NCI-H2227 (cell line): ENCODE measurements around the gene AR.

Experiments used
- DNase-seq: peaks from one replicate; lab custom pipeline; 2025; ENCODE audit not compliant: unreplicated experiment; lab: John Stamatoyannopoulos, UW

Gene AR, protein sequence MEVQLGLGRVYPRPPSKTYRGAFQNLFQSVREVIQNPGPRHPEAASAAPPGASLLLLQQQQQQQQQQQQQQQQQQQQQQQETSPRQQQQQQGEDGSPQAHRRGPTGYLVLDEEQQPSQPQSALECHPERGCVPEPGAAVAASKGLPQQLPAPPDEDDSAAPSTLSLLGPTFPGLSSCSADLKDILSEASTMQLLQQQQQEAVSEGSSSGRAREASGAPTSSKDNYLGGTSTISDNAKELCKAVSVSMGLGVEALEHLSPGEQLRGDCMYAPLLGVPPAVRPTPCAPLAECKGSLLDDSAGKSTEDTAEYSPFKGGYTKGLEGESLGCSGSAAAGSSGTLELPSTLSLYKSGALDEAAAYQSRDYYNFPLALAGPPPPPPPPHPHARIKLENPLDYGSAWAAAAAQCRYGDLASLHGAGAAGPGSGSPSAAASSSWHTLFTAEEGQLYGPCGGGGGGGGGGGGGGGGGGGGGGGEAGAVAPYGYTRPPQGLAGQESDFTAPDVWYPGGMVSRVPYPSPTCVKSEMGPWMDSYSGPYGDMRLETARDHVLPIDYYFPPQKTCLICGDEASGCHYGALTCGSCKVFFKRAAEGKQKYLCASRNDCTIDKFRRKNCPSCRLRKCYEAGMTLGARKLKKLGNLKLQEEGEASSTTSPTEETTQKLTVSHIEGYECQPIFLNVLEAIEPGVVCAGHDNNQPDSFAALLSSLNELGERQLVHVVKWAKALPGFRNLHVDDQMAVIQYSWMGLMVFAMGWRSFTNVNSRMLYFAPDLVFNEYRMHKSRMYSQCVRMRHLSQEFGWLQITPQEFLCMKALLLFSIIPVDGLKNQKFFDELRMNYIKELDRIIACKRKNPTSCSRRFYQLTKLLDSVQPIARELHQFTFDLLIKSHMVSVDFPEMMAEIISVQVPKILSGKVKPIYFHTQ

GRCh38 chrX:67543818-67544217 lies at the start of gene AR:
Gene AR, plus strand, starts transcription at chrX:67544021. Its CDS starts 1,126 bp downstream, at chrX:67545147.
- no peak for DNase-seq

- DNase-seq: no peak
Observed at GRCh38 chrX:67500617-67501016, 43.2 kb upstream of the AR start.

- DNase-seq: no peak
Observed at GRCh38 chrX:67503004-67503403, 40.8 kb upstream of the AR start.

GRCh38 chrX:67503453-67503852 lies 40.4 kb upstream of the AR start:
- no peak for DNase-seq

GRCh38 chrX:67520671-67521070 lies 23.1 kb upstream of the AR start:
- DNase-seq: no peak

- no peak for DNase-seq
Observed at GRCh38 chrX:67523002-67523681, 20.7 kb upstream of the AR start.

GRCh38 chrX:67523932-67524331 lies 19.9 kb upstream of the AR start:
- DNase-seq: no peak

DNA sequence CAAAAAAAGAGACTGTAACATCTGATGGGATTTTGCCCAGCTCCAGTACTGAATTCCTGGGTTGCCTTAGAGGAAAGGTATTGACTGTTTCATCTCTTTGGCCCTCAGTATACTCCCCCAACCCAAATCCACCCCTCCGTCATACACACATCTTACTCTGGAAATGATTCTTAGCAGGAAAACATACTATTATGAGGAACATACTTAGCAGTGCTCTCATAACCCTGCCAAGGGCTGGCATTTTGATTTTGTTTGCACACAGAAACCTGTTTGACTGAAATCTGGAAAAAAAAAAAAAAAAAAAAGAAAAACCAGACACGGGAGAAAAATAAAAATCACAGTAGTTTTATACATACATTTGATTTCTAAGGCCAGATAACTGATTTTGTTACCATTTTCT lies 19.4 kb upstream of the AR start:
- no peak for DNase-seq

DNA sequence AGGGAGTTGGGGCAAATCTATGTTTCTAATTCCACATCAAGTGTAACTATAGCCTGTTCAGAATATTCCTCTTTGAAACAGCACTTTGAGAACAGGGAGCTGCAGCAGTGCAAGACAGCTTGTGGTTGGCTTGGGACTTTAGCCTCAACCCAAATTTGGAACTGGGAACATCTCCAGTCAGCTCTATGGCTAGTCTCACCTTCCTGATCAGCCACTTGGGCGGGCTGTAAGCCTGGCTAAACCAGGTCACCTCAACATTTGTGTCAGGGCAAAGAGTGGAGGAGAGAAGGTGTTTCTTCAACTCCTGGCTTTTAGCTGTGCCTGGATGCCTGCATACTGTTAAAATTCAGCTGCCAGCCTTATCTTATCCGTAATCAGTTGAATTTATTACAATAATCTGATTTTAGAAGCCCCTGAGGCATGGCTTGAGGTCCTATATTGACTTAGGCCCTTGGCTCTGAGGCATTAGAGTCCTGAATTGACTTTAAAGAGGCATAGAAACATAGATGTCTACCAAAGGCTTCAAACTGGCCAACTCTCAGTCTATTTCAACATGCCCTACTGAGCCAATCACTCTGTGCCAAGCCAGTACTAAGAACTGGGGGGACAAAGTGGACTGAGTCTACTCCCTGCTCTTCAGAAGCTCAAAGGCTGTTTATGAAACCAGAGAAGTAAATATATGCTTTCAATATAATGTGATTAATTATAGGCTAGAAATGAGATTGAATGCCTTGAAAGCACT lies 18.7 kb upstream of the AR start:
- DNase-seq: no peak

DNA sequence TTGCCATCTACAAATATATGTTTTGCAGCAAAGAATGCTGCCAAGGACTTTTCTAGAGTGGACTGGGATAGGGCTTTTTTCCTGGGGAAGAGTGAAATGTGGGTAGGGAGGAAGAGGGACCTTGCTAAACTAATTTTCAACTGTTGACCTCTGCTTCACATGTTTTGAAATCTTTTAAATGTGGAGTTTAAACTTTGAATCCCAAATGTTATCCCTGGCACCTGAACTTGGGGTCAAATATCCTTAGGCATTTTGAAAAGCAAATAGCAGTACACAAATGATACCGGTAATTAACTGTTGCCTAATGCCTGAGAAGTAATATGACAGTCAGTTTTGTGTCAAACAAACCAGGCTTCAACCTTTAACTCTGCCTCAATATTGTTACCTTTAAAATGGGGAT lies 7.3 kb upstream of the AR start:
- no peak for DNase-seq

DNA sequence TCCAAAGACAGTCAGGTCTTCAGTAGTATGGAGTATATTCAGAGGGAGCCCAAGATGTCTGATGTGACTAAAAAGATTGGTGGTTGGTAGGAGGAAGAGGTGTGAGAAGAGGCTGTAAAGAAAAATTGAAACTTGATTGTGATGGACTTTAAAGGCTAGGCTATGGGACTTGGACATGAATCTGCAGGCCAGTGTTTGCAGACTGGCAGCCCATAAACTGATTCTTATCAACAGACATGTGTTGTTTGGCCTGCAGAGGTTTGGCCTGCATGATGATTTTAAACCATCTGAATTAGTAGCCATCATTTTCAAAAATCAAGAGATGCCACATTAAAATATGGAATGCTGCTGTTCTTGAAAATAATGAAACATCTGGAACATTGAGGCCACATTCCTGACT lies 5.4 kb upstream of the AR start:
- no peak for DNase-seq

DNA sequence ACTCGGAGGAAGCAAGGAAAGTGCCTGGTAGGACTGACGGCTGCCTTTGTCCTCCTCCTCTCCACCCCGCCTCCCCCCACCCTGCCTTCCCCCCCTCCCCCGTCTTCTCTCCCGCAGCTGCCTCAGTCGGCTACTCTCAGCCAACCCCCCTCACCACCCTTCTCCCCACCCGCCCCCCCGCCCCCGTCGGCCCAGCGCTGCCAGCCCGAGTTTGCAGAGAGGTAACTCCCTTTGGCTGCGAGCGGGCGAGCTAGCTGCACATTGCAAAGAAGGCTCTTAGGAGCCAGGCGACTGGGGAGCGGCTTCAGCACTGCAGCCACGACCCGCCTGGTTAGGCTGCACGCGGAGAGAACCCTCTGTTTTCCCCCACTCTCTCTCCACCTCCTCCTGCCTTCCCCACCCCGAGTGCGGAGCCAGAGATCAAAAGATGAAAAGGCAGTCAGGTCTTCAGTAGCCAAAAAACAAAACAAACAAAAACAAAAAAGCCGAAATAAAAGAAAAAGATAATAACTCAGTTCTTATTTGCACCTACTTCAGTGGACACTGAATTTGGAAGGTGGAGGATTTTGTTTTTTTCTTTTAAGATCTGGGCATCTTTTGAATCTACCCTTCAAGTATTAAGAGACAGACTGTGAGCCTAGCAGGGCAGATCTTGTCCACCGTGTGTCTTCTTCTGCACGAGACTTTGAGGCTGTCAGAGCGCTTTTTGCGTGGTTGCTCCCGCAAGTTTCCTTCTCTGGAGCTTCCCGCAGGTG lies 637 bp downstream of the AR start:
- no peak for DNase-seq

DNA sequence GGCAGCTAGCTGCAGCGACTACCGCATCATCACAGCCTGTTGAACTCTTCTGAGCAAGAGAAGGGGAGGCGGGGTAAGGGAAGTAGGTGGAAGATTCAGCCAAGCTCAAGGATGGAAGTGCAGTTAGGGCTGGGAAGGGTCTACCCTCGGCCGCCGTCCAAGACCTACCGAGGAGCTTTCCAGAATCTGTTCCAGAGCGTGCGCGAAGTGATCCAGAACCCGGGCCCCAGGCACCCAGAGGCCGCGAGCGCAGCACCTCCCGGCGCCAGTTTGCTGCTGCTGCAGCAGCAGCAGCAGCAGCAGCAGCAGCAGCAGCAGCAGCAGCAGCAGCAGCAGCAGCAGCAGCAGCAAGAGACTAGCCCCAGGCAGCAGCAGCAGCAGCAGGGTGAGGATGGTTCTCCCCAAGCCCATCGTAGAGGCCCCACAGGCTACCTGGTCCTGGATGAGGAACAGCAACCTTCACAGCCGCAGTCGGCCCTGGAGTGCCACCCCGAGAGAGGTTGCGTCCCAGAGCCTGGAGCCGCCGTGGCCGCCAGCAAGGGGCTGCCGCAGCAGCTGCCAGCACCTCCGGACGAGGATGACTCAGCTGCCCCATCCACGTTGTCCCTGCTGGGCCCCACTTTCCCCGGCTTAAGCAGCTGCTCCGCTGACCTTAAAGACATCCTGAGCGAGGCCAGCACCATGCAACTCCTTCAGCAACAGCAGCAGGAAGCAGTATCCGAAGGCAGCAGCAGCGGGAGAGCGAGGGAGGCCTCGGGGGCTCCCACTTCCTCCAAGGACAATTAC lies 1.4 kb downstream of the AR start:
- DNase-seq: no peak

GRCh38 chrX:67545893-67546495 lies 2.2 kb downstream of the AR start:
- DNase-seq: no peak

GRCh38 chrX:67546496-67547423 lies 2.9 kb downstream of the AR start:
- no peak for DNase-seq

GRCh38 chrX:67555578-67556203 lies 11.9 kb downstream of the AR start:
- DNase-seq: no peak

GRCh38 chrX:67558267-67558666 lies 14.4 kb downstream of the AR start:
- DNase-seq: no peak
